A204.1 (cell line): Measurements from ENCODE around the gene SERPINA7.
"Not testable (repeated sequence)": the region's sequence is repeated elsewhere in the genome, so short reads cannot be mapped to it uniquely, and the experiment has no call there.

Experiments used
- FAIRE-seq: peaks from 2 replicates; lab custom pipeline; 2012; peaks lifted over from hg19 to GRCh38; lab: Jason Lieb, UNC

Gene SERPINA7, protein sequence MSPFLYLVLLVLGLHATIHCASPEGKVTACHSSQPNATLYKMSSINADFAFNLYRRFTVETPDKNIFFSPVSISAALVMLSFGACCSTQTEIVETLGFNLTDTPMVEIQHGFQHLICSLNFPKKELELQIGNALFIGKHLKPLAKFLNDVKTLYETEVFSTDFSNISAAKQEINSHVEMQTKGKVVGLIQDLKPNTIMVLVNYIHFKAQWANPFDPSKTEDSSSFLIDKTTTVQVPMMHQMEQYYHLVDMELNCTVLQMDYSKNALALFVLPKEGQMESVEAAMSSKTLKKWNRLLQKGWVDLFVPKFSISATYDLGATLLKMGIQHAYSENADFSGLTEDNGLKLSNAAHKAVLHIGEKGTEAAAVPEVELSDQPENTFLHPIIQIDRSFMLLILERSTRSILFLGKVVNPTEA

GRCh38 chrX:106038625-106039024, at the start of gene SERPINA7:
Gene SERPINA7 (minus strand): TSS chrX:106038727. CDS start chrX:106037058, 1,669 bp downstream.
- FAIRE-seq, result no peak

DNA sequence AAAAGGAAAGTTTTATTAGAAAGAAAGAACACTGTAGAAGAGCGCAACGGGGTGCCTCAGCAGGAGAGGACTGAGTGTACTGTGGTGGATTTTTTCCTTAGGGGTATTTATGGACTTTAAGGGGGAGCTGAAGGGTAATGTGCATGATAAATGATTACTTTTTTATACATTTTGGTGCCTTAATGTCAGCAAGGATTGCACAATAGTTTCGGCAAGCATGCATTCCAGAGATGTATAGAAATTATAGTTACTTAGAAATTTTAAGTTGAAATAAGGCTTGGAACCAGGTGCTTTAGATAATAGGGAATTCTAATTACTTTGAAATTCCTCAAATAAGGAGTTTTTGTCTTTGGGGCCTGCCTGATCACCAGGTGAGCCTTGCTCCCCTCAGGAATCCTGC, 30.5 kb upstream of the SERPINA7 start:
- no peak for FAIRE-seq

DNA sequence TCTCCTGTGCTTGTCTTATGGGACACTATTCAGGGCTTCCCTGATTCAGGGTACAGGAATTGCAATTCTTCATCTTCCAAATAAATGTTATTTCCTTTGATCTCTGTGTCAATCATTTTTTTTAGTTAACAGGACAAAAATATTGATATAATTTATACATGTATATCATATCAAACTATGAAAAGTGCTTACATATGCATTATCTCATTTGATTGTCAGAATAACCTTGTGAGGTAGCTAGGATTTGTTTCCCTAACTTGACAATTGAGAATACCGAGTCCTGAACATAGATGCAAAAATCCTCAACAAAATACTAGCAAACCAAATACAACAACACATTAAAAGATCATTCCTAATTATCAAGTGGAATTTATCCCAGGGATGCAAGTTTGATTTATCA, 11.5 kb upstream of the SERPINA7 start:
- no peak for FAIRE-seq

DNA sequence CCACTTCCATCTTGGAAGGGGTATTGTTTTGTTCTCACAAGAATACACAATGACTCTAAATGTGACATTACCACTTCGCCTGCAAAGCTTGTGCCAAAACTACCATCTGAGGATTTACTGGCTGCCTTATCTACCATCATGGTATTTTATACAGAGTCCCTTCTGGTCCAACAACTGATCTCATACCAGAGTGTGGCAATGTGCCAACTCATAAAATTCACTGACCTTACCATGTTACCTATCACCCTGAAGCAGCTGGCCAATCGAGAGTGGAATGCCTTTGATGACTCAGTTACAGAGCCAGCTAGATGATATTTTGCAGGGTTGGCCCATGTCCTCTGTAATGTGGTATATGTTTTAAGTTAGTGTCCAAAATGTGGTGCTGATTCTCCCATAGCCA, 3.8 kb upstream of the SERPINA7 start:
- FAIRE-seq, result no peak

- no peak for FAIRE-seq
Measured at GRCh38 chrX:106040861-106041260, 2.3 kb upstream of the SERPINA7 start.

DNA sequence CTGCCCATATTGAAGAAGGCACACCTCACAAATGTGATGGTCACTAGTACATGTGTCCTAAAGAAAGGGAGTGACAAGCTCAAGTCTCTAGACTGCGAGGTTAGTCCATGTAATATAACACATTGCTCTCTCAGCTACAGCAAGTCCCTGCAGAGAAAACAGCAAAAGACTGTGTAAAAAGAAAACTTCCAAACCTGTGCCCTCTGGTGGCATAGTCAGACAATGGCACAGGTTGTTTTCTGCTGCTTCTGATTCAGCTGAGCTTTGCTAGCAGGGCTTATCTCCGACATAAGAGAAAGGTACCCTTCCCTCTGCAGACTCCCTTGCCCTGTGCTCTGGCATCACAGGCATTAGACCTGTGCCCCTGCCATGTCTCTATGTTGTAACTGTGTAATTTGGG, 1.4 kb upstream of the SERPINA7 start:
- no peak for FAIRE-seq

GRCh38 chrX:106037835-106038473, 573 bp downstream of the SERPINA7 start:
- FAIRE-seq, result no peak

GRCh38 chrX:106036716-106037115, 1.8 kb downstream of the SERPINA7 start:
- no peak for FAIRE-seq

- FAIRE-seq, result no peak
Measured at GRCh38 chrX:106035064-106035463, 3.5 kb downstream of the SERPINA7 start.

DNA sequence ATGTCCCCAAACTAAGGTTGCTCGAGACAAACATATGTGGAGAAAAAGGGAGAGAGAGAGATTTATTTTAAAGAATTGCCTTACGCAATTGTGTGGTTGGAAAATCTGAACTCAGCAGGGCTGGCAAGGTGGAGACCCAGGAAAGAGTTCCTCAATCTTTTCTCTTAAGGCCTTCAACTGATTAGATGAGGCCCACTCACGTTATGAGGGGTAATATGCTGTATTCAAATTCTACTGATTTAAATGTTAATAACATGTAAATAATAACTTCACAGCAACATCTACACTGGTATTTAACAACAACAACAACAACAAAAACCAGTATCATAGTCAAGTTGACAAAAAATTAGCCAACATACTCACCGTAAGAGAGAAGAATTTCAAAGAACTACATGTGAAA, 14.6 kb downstream of the SERPINA7 start:
- no peak for FAIRE-seq

DNA sequence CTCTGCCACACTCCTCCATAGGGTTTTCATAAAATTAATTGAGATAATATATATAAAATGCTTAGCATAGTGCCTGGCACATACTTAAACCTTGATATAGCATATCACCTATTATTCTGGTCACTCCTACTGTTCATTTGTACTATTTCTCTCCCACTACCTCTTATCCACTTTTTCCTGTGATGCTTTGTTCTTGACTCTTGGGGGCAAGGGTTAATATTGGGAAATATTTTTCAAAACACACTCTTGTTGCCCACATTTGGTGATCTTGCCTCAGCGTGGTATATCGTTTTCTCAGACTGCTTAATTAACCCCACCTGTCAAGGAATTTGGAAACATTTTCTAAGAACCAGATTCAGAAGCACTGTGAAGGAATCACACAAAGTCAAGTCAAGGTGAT, 16.3 kb downstream of the SERPINA7 start:
- no peak for FAIRE-seq

- FAIRE-seq, result no peak
Measured at GRCh38 chrX:106014119-106014775, 24.3 kb downstream of the SERPINA7 start.

DNA sequence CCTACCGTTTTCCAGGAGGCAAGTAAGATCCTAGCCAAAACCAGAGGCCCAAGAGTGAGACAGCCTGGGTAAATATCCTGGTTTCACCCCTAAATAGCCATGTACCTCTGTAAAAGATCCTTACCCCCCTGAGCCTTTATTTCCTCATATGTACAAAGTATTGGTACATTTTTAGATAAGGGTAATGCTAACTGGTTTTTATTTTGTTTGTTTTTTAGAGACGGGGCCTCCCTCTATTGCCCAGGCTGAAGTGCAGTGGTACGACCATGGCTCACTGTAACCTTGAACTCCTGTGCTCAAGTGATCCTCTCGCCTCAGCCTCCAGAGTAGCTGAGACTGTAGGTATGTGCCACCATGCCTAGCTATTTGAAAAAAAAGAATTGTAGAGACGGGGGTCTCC, 29.4 kb downstream of the SERPINA7 start:
- FAIRE-seq, result no peak

GRCh38 chrX:106007815-106008214, 30.7 kb downstream of the SERPINA7 start:
- no peak for FAIRE-seq

DNA sequence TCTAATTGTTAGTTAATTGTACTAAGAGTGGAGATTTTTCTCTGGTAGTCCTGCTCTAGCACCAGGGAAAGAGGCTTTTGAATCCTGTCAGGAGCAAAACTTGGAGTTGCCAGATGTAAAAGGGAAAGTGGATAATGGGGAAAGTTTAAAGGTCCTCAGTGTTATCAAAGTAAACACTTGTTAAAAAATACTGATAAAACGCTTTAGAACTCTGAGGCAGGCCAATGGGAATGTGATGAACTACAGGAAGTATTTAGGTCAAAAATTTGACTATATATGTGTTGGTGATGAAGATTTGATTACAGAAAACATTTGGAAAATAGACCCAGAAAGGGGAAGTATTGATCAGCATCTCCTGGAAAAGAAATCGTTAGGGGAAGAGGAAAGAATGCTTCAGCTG, 32.8 kb downstream of the SERPINA7 start:
- no peak for FAIRE-seq

- FAIRE-seq, result not testable (repeated sequence)
Measured at GRCh38 chrX:106000609-106001008, 37.9 kb downstream of the SERPINA7 start.

DNA sequence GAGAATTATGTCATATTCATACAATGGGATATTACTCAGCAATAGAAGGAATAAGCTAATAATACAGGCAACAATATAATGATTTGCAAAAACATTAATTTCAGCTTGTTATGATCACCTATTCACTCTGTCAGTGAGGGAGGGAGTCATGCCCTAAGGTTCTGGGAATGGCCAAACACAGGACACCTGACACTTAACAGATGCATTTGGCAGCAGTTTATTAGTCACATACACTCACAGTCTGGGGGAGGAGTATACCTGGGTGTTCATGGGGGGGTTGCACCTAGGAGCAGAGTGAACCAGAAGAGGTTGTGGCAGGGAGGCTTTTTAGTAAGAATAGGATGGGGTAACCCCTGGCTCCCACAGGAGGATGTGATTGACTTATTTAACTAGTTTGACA, 38.3 kb downstream of the SERPINA7 start:
- FAIRE-seq, result no peak

DNA sequence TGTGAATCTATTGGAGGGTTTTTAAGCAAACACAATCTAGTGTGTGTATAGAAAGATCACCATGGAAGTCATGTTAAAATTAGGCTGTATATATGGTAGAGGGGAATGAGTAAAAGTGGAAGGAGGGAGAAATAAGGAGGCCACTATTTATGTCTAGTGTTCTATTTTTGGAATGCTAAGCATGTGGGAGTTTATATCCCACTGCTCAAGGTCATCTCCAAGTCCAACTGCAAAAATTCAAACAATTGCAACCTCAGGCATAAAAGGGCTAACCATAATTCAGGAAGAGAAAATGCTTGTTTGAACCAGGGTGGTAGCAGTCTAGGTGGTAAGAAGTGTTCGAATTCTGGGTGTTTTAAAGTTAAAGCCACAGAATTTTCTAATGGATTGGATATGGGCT, 39.2 kb downstream of the SERPINA7 start:
- no peak for FAIRE-seq

GRCh38 chrX:105988487-105988886, 50.0 kb downstream of the SERPINA7 start:
- not testable (repeated sequence) for FAIRE-seq
